CD4-positive, alpha-beta T cell treated with Interferon alpha-2 for 1 hour (primary cell): ENCODE measurements around the gene PDE11A.
"Not testable (repeated sequence)": the region's sequence is repeated elsewhere in the genome, so short reads cannot be mapped to it uniquely, and the experiment has no call there.

Experiments used
- DNase-seq, 2 donors: peaks; one replicate each; pipeline ENCODE4 v3.0.0-alpha.2; 2020 to 2022

The PDE11A gene

DNA sequence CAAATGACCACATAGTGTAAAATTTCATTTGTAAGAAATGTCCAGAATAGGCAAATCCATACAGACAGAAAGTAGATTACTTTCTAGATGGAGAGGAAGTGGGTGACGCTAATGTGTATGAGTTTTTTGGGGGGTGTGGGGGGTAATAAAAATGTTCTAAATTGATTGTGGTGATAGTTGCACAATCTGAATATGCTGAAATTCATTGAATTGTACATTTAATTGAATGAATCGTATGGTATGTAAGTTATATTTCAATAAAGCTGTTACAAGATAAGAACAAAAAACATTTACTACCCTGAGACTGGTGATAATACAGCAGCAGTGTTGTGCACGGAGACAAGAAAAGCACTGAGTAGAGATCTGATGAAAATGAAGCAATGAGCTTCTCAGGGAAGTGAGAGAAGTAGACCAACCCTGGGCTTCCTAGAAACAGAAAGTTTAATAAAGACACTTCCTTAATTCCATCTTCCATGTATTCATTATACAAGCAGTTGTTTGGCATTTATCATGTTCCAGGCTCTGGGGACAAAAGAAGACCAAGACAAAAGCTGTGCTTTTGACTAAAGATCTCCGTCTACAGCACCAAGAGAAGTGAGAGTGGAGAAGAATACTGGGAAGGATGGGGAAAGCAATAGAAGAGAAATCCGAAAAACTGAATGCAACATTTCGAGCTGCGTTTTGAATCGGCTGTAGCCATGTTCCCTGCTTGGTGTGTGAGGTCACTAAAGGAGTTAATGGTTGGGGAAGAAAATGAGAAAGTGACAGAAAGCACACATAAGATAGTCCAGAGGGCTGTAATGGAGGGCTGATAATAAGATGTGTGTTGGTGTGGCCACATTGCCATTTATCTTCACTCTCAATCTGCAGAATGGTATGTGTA lies 1.8 kb upstream of the PDE11A start:
- no peak for DNase-seq

DNA sequence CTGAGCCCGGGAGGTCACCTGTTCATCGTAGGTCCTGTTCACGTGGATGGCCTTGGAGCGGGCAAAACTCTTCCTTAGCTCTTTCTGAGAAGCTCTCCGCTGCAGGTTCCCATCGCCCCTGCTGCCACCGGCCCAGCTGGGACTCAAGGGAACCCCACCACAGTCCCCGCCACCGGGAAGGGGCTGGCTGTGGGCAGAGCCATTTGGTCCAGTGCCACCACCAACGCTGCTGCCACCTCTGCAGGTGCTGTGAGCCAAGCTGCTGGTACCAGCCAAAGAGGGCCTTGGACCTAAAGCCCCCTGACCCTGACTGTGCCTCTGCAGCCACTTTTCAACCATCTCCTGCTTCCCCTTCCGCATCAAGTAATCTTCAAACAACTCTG lies 586 bp downstream of the PDE11A start:
- no peak for DNase-seq

DNA sequence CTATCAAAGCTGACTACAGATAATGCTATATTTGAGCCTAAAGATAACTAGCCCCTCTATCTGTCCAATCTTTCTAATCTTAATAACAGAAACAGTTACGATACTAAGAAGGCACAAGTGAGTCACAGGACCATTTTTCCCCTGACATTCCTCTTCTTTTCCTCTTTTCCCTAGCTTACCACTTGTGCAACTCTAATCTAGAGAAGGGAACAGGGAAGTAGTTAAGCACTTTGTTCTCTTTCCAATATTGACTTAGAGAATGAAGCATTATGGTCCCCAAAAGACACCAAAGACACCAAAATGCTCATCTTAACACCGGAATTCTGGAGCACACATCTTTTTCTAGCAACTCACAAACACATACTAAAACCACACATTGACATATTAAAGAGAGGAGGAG lies 1.8 kb downstream of the PDE11A start:
- DNase-seq: no peak

DNA sequence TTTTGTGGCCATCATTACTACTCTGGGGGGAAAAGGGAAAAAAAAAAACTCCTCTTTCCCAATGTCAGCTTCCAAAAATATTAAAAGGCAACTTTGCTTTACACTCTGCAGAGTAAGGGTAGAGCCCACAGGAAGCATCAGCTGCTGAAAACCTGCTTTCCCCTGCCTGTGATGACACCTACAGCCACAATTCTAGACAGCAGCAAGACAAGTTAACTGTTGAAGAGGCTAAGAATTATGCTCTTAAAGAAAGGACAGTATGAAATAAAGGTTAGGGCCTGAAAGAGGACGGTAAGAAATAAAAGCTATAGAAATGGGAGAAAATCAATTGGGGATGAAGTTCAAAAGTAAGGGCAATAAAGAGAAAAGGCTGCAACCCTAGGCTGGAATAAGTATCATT lies 3.0 kb downstream of the PDE11A start:
- DNase-seq: no peak

DNA sequence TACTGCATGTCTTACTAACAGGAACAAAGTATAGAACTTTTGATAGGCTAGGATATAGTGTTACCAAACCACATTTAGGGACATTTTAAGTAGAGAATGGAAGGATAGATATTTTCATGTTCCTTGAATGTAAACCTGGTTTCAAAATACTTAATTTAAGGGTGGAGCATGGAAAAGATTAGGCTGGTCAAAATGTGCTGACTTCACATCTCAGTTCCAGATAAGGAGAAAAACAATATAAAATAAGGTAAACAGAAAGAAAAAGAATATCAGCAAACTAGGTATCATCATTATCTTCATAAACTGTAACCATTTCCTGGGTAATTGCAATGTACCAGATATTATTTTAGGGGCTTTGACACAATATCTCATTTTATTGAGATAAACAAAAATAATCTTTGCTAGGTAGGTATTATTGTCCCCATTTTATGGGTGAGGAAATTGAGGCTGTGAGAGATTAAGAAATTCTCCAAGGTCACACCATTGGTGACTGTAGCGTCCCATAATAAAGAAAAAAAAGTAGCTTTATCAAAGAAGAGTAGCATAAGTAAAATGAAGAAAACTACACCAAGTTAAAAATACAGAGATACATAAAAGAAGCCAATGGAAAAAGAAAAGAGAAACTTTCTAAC lies 3.6 kb downstream of the PDE11A start:
- no peak for DNase-seq

DNA sequence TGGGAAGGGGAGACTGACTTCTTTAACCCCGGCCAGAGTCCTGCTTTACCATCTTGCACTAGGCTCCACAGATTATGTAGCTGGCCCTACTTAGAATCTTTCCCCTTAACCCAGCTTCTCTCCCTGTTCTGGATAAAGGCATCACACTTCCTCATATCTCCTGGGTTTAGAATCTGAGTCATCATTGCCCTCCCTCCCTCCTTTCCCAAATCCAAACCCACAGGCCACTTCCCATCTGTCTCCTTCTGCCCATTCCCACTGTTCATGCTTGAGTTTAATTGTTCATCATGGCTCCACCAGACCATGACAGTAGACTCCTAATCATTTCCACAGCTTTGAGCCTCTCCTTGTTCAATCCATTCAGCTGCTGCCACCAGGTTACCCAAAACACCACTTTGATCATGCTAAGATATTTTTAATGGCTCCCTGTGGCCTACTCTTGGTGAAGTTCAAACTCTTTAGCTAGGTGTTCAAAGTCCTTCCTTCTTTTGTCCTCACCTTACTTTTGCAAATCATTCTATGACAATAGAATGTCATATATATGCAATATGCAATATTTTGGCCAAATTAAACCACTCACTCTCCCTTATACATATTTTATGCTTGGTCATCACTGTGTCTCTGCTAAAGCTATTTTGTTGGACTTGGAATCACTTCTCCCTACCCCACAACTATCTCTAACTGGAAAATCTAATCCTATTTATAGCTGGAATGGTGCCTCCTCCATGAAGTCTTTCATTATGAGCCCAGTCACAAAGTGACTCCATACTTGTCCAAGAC lies 5.5 kb downstream of the PDE11A start:
- DNase-seq: no peak

DNA sequence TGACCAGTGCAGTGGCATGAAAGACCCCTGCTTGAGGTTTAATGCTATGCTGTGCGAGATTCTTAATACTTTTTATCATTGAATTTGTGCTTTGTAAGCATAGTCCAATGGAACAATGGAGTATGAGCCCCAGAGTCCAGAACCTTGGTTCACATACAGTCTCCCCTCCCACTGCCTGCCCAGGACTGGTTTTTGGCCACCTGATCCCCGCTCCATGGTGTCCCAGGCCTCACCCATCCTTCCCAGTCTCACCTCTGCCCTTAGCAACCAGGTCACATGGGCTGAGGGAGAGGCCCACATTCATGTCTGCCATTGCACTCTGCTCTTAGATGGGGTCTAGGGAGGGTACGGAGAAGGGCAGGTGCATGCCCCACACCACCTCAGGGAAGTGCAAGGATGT lies 6.3 kb downstream of the PDE11A start:
- DNase-seq: no peak

DNA sequence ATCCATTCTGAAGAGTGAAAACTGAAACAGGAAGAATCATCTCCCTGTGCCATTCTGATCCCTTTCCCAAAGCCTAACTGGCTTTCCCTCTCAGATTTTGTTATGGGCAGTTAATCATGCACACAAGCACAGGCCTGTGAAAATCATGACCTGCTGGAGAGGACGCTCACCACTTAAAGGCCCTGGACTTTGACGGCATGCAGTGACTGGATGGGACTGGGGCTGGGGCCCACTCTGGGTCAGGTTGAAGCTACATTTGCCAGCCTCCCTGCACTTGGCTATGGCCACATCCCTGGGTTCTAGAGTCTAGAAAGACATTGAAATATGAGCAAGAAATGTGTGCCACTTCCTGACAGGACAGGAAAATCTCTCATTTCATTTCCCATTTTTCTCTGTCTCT lies 12.9 kb downstream of the PDE11A start:
- DNase-seq: no peak

DNA sequence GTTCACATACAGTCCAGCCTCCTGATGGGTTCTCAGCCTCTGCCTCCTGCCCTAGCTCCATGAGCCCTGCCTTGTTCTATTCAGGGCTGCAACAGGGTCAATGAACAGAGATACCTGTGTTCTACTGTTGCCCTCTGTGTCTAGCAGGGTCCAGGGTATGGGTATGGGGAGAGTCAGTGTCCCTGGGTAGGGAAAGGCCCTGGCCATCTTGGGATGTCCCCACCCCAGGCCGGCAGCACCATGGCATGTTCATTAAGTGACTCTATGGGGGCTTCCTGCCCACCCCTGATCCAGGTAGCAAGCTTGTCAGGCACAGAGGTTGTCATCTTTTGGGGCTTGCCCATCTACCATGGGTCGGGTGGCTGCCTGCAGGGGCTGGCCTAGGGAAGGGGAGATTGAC lies 13.5 kb downstream of the PDE11A start:
- no peak for DNase-seq

DNA sequence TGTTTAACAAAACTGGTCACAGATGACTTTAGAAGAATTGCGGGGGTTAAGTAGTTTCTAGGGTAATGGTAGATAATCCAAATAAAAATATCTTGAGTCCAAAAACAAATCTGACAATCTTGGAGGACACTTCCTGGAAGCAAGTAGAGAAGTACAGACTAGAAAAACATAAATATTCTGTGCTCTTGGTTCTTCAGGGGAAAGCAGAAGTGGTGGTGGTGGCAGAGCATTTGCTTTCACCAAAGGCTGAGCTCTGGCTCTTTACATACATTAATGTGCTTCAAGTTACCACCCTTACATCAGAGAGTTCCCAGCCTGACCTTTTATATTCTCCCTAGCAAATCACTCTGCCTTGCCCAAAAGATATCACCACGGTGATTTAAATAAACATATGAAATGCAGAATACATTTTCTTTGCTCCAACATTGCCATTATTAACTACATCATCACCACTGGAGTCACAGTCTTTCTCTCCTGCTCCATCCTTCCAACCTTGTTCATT lies 15.3 kb downstream of the PDE11A start:
- no peak for DNase-seq

DNA sequence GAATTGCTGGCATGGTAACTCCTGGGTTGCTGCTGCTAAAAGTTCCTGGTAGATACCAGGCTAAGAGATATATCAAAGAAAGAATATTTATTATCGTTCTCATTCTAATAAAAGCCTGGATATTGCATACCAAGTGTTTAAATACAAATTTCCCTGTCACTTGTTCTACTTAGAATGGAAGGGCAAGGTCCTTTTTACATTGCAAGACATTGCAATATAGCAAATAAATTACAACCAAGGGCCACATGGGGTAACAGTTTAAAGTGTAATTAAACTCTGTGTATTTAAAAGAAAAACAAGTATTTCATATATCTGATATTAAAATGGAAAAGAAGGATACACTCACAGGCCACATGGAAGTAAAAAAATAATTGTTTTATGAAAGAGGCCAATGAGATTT lies 16.2 kb downstream of the PDE11A start:
- DNase-seq: no peak

DNA sequence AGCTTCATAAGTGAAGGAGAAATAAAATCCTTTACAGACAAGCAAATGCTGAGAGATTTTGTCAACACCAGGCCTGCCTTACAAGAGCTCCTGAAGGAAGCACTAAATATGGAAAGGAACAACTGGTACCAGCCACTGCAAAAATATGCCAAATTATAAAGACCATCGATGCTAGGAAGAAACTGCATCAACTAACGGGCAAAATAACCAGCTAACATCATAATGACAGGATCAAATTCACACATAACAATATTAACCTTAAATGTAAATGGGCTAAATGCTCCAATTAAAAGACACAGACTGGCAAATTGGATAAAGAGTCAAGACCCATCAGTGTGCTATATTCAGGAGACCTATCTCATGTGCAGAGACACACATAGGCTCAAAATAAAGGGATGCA lies 21.3 kb downstream of the PDE11A start:
- not testable (repeated sequence) for DNase-seq

DNA sequence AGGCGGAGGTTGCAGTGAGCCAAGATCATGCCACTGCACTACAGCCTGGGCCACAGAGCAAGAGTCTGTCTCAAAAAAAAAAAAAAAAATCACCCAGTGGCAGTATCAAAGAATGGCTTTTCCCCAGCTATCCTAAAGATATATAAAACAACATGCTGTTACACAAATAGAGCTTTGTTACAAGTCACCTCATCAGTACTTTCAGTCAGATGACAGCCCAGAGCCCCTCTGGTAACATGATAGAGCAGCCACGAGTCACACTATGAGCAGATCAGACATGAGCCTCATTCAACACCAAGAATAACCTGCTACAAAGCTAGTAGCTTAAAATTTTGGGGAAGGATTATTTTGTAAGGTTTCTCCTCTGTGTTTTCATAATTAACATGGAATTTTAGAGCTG lies 25.2 kb downstream of the PDE11A start:
- DNase-seq: no peak

DNA sequence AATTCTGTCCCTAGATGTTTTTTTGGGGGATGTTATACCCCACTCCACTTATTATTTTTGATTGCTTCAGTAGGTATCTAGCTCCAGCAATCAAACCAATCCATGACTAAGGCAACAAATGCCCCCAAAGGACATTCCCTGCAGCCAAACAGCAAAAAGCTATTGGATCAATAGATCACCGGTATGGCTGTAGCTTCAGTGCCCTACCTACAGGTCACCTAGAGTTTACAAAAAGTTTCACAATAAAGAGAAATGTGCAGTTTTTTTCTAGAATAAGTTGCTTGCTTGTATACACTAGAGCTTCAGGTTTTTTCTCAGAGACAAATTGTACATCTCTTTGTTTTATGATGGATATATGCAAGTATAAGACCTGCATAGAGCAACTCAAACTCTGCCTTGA lies 27.7 kb downstream of the PDE11A start:
- no peak for DNase-seq

DNA sequence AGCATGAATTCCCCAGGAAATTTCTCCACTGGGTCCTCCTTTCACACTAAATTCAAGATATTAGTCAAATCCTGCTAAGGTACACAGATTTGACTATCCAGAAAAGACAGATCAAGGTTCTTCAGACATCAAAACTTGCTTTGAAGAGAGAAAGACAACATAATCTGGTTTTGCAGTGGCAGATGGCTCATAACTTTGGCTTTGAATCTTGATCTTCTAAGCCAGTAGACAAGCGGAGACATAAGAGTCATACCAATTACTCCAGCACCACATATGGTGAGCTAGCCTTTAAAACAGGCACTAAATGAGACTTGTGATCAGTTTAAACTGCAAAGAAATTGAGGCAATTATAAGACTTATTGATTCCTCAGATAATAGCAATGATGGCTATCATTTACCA lies 29.3 kb downstream of the PDE11A start:
- no peak for DNase-seq

DNA sequence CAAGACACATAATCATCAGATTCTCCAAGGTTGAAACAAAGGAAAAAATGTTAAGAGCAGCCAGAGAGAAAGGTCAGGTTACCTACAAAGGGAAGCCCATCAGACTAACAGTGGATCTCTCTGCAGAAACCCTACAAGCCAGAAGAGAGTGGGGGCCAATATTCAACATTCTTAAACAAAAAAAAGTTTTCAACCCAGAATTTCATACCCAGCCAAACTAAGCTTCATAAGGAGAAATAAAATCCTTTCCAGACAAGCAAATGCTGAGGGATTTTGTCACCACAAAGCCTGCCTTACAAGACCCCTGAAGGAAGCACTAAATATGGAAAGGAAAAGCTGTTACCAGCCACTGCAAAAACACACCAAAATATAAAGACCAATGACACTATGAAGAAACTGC lies 39.0 kb downstream of the PDE11A start:
- not testable (repeated sequence) for DNase-seq

DNA sequence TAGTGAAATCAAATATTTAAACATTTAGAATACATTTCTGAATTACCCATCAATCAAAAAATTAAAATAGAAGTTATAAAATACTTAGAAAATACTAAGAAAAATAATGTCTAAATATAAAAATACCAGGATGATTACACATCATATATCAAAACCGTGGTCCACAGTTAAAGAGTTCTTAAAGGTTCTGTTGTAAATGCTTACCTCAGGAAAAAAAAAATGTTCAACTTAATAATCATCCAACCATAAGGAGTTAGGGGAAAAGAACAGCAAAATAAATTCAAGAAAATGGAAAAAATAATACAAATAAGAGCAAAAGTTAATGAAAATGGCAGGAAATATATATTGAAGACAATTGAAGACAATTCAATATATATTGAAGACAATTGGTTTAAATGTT lies 43.2 kb downstream of the PDE11A start:
- no peak for DNase-seq

DNA sequence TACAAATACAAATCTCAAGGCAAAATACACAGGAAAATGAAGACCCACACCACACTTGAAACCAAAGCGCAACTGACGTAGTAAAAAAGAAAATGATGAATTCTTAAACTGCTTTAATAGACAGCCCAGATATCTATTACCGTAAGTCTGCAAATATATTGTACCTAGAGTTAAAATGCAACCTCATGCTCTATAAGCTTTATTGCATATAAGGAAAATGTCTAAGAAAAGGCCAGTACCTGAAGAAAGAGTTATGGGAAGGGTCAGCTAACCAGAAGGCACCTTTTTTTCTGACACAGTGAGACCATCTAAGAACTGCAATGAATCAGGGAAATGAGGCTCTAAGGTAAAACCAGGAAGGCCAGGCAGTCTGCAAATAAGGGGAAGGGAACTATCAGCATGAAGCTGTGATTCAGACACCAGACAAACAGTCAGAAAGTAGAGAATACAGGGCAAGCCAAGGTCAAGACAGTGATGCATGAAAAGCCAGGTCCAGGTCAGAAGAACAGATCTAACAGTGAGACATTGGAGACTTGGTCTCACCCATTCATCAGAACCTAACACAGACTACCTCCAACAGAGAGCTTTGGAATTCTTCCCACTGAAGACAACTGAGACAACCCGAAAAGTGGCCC lies 46.9 kb downstream of the PDE11A start:
- no peak for DNase-seq

DNA sequence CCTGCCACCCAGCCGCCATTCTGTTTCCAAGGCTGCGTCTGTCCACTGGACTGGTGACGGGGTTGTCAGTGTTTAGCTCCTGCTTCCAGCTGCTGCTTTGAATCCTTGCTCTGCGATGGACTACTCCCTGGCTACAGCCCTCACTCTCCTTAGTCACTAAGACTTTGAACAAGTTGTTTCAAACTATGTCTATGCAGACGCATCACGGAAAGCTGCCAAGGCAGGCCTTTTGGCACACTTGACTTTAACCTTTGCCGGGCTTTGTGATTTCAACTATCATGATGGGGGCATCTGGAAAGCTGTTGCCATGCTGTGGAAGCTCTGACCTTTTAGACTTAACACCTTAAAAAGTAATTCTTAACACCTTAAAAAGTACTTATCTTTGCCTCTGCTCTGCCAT lies 54.4 kb downstream of the PDE11A start:
- no peak for DNase-seq

DNA sequence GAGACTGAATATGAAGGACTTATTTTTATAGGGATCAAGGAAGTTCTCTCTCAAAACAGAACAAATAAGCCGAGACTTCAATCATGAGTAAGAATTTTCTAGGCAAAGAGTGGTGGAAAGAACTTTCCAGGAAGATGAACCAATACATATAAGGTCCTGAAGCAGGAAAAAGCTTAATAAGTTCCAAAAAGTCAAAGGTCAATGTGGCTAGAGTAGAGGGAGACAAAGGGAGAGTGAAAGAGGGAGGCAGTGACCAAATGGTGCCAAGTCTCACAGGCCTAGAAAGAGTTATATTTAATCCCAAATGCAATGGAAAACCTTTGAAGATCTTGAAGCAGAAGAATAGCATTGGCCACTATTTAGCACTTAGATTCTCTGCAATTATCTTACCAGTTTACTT lies 56.0 kb downstream of the PDE11A start:
- no peak for DNase-seq

DNA sequence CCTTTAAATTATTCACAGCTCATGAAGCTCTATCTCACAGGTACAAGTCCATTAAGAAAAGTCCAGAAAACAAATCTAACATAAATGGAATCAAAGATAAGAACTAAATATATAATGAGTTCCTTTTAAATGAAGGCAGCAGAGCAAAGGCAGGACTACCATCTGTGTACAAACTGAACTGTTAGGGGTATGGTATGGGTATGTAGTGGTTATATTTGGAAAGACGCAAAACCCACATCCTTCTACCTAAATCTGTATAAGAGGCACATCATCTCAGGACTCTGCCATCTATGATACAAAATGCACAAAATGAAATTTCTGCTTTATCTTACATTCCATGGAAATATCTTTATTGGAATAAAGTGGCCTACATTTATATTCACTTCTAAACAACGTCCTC lies 59.9 kb downstream of the PDE11A start:
- no peak for DNase-seq

DNA sequence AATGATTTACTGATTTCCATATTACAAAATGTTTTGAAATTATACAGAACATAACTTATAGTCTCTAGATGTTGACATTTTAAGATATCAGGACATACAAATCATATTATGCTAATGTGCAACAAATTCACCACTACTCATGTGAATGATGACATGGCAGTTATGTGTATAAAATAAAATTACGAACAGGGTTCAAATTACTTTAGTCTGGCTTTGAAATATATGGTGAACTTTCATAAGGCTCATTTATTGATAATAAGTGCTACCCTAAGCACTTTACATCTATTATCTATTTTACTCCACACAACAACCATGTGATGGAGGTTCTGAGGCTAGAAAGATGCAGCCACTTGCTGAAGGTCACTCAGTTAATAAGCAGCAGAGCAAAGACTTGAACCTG lies 62.8 kb downstream of the PDE11A start:
- no peak for DNase-seq

DNA sequence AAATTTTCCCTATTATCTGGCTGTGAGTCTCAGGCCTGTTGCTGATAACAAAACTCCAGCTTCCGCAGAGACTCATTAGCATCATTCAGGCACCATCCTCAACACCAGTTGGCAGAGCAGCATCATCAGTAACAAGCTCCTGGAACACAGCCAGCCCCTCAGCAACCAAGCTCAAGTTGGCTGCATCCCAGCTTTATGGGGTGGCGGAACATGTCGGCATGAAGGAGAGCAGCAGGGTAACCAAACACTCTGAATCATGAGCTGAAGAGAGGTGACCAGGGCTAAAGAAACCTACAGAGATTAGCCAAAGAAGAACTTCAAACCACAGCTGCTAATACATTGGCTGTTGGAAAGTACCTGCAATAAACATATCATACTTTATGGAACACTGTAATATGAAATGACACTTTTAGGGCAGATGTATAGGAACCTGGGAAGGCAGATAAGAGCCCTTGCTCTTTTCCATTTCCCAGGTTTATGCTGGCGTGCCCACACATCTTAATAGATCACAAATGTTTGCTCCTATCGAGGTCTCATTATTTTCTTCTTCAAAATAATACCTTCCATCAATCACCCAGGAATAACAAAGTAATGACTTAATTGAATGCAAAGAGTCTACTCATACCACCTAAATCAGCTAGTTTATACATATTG lies 63.8 kb downstream of the PDE11A start:
- DNase-seq: no peak
